ENCODE results near the gene C1QTNF7. TPM values are rescaled to one million over a fixed set of nuclear protein-coding genes. Genes with fewer than 3 reads are reported as not detected.

Gene C1QTNF7, protein sequence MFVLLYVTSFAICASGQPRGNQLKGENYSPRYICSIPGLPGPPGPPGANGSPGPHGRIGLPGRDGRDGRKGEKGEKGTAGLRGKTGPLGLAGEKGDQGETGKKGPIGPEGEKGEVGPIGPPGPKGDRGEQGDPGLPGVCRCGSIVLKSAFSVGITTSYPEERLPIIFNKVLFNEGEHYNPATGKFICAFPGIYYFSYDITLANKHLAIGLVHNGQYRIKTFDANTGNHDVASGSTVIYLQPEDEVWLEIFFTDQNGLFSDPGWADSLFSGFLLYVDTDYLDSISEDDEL
- not detected for total RNA-seq

GRCh38 chr4:15427701-15428100, at the start of gene C1QTNF7:
Gene C1QTNF7 (plus strand): TSS chr4:15428033. CDS start chr4:15435744, 7,711 bp downstream.

DNA sequence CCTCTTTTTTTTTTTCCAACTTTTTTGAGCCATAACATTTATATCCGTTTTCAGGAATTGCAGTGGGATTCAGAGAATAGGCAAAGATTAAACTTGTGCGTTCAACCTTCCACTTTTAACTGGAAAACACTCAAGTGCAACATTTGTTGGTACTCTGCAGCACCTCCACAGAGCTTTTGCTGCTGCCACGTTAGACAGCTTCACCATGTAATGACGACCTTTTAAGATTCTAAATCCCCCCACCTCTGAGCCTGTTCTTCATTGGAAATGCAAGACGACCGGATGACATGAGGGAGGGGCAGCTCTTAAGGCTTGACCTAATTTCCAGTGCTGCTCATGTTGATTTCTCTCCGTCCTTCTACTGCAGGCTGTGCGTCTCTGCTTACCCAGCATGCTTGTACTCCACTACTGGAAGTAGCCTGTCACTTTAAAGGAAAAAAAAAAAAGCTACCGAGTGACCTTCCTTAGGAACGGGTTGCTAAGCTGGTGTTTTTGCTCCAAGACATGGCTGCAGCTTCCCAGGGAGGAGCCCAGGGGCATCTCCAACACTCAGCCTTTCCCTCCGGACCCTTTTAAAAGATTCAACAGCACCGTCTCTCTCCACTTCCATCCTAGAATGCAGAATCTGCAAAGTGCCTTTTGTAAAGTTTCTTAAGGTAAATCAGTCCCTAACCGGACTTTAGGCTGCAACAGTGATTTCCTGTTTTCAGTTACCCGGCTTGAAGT, 41.7 kb downstream of the C1QTNF7 start, which contains the start of gene CC2D2A:
TSS of gene CC2D2A (plus strand) at position 481 of the 726 bp plus-strand sequence. CDS start 6,051 bp downstream, outside the sequence.

Small RNAs within 50 kb of the gene (small RNA-seq; reads per million reads assigned to genes)
- 0 reads per million in 2 donors for gene AC007016.1

Other genes with a start within 250 kb of the C1QTNF7 start
- gene CC2D2A, start 41.8 kb downstream of the C1QTNF7 start, total RNA-seq: 10 to 100 TPM; 19.6 to 31.3 TPM
- 100 to 1,000 TPM; 103 to 105 TPM for gene FBXL5, start 227.3 kb downstream of the C1QTNF7 start, total RNA-seq